HG02678 (cell line): ENCODE results near the gene LPXN.

Experiments
- ATAC-seq: cut with Tn5 transposase; IDR thresholded peaks from one replicate; pipeline ENCODE4 v1.9.1; 2021; ENCODE audit warnings: mild to moderate bottlenecking, moderate library complexity; ENCODE audit not compliant: unreplicated experiment

Gene LPXN

GRCh38 chr11:58525037-58525614 lies 50.5 kb downstream of the LPXN start:
- ATAC-seq: peak; percentile 81

GRCh38 chr11:58524232-58525036 lies 51.2 kb downstream of the LPXN start:
- ATAC-seq: peak; percentile 34

- peak; percentile 62 for ATAC-seq
Observed at GRCh38 chr11:58513747-58514367, 61.8 kb downstream of the LPXN start.

- no peak for ATAC-seq
Observed at GRCh38 chr11:58511636-58512035, 64.0 kb downstream of the LPXN start.

- no peak for ATAC-seq
Observed at GRCh38 chr11:58509748-58510147, 65.9 kb downstream of the LPXN start.

GRCh38 chr11:58508814-58509213 lies 66.8 kb downstream of the LPXN start:
- no peak for ATAC-seq

- no peak for ATAC-seq
Observed at GRCh38 chr11:58508005-58508404, 67.7 kb downstream of the LPXN start, which contains the start of gene OR5B21. Gene OR5B21, minus strand, starts transcription at chr11:58508105. Its CDS starts 0 bp downstream, at chr11:58508105.

GRCh38 chr11:58507355-58507754 lies 68.3 kb downstream of the LPXN start:
- ATAC-seq: peak; percentile 9

- ATAC-seq: peak; percentile 48
Observed at GRCh38 chr11:58506935-58507334, 68.7 kb downstream of the LPXN start.

GRCh38 chr11:58505849-58506248 lies 69.8 kb downstream of the LPXN start:
- no peak for ATAC-seq

GRCh38 chr11:58504232-58504631 lies 71.4 kb downstream of the LPXN start:
- ATAC-seq: no peak

GRCh38 chr11:58503361-58503856 lies 72.2 kb downstream of the LPXN start:
- ATAC-seq: peak; percentile 91

- ATAC-seq: no peak
Observed at GRCh38 chr11:58502004-58502403, 73.7 kb downstream of the LPXN start.

- ATAC-seq: no peak
Observed at GRCh38 chr11:58498464-58498863, 77.2 kb downstream of the LPXN start.

- no peak for ATAC-seq
Observed at GRCh38 chr11:58497951-58498350, 77.7 kb downstream of the LPXN start.

- ATAC-seq: peak; percentile 58
Observed at GRCh38 chr11:58495906-58496305, 79.8 kb downstream of the LPXN start.

GRCh38 chr11:58494101-58494500 lies 81.6 kb downstream of the LPXN start:
- ATAC-seq: no peak

- no peak for ATAC-seq
Observed at GRCh38 chr11:58493676-58494075, 82.0 kb downstream of the LPXN start.

GRCh38 chr11:58490827-58491226 lies 84.8 kb downstream of the LPXN start:
- no peak for ATAC-seq

- ATAC-seq: no peak
Observed at GRCh38 chr11:58487170-58487569, 88.5 kb downstream of the LPXN start.

- no peak for ATAC-seq
Observed at GRCh38 chr11:58485961-58486360, 89.7 kb downstream of the LPXN start.
